ENCODE results near the gene CACNB2. TPM values are rescaled to one million over a fixed set of nuclear protein-coding genes. Genes with fewer than 3 reads are reported as not detected.
A peak's percentile ranks its signal among the peaks of the same experiment; 100 is the strongest.

Gene CACNB2
- total RNA-seq, 1 experiment from 2014 or later: 34.1 TPM

- Histone ChIP-seq H3K36me3 (ENCODE audit: insufficient read depth, low read length, poor library complexity, severe bottlenecking) (no peaks in the 10 kb centered on the region), H3K4me3 (ENCODE audit: low read depth, low read length, poor library complexity, severe bottlenecking) (no peak overlapping the region), H3K27me3 (replicated peaks; ENCODE audit: insufficient read depth, low read depth, low read length, poor library complexity) (no peaks in the 10 kb centered on the region), H3K4me1 (ENCODE audit: insufficient read depth, low read length, poor library complexity, severe bottlenecking) (peaks cover 25% of the 10 kb centered on the region), H3K27ac (ENCODE audit: low read depth, low read length, poor library complexity, severe bottlenecking) (no peak overlapping the region), H3K9me3 (ENCODE audit: low read depth, low read length, poor library complexity, severe bottlenecking) (peaks cover 3% of the 10 kb centered on the region)
- no peak for DNase-seq (ENCODE audit: low spot score)
- intact Hi-C loops (cut with micrococcal nuclease; ENCODE audit: unreplicated experiment): no loop called here
- no peak for TF ChIP-seq EZH2 (IDR thresholded peaks at IDR 0.05; ENCODE audit: borderline replicate concordance, low read depth, low read length, poor library complexity, severe bottlenecking)
- TF ChIP-seq, protein P1, sequence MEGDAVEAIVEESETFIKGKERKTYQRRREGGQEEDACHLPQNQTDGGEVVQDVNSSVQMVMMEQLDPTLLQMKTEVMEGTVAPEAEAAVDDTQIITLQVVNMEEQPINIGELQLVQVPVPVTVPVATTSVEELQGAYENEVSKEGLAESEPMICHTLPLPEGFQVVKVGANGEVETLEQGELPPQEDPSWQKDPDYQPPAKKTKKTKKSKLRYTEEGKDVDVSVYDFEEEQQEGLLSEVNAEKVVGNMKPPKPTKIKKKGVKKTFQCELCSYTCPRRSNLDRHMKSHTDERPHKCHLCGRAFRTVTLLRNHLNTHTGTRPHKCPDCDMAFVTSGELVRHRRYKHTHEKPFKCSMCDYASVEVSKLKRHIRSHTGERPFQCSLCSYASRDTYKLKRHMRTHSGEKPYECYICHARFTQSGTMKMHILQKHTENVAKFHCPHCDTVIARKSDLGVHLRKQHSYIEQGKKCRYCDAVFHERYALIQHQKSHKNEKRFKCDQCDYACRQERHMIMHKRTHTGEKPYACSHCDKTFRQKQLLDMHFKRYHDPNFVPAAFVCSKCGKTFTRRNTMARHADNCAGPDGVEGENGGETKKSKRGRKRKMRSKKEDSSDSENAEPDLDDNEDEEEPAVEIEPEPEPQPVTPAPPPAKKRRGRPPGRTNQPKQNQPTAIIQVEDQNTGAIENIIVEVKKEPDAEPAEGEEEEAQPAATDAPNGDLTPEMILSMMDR (conservative IDR thresholded peaks at IDR 0.05; ENCODE audit: low read depth, low read length): no peak
- ChIA-PET CTCF (no interaction called here), POLR2A (ENCODE audit: low non-redundant PET) (no interaction called here)
- no TSS peak for BruUV-seq (replicated peaks)
Measured at GRCh38 chr10:18133046-18133445, 7.2 kb upstream of the CACNB2 start.

DNA sequence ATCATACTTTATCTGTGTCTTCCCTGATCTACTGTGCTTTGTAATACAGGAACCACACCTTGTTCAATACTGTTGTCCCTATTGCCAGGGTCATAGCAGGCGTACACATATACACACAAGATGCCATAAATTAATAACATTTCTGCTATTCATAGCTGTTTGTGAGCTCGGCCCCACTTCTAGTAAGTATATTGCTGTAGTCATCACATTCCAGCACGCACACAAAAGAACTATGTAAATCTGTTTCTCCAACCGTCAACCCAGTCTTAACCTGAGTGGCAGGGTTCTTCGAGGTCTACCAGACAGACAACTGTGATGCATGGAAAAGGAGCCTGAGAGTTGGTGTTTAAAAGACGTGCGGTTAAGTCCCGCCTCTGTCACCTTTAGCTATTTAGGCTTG lies 5.7 kb upstream of the CACNB2 start:
- ChIA-PET POLR2A (ENCODE audit: low non-redundant PET) (interaction anchor here (0.7 kb wide), 1 partner anchor 18 kb away, joined by 3 read pairs; no protein-coding TSS in a partner anchor), CTCF (no interaction called here)
- Histone ChIP-seq H3K4me1 (ENCODE audit: insufficient read depth, low read length, poor library complexity, severe bottlenecking) (peaks cover 28% of the 10 kb centered on the region), H3K27me3 (replicated peaks; ENCODE audit: insufficient read depth, low read depth, low read length, poor library complexity) (no peaks in the 10 kb centered on the region), H3K36me3 (ENCODE audit: insufficient read depth, low read length, poor library complexity, severe bottlenecking) (no peaks in the 10 kb centered on the region), H3K27ac (ENCODE audit: low read depth, low read length, poor library complexity, severe bottlenecking) (peak overlapping the region; percentile 88), H3K9me3 (ENCODE audit: low read depth, low read length, poor library complexity, severe bottlenecking) (peaks cover 5% of the 10 kb centered on the region), H3K4me3 (ENCODE audit: low read depth, low read length, poor library complexity, severe bottlenecking) (no peak overlapping the region)
- TF ChIP-seq, protein P1 (conservative IDR thresholded peaks at IDR 0.05; ENCODE audit: low read depth, low read length): no peak
- TF ChIP-seq EZH2 (IDR thresholded peaks at IDR 0.05; ENCODE audit: borderline replicate concordance, low read depth, low read length, poor library complexity, severe bottlenecking): no peak
- intact Hi-C loops (cut with micrococcal nuclease; ENCODE audit: unreplicated experiment): no loop called here
- BruUV-seq (replicated peaks): no TSS peak
- DNase-seq (ENCODE audit: low spot score): no peak

- intact Hi-C loops (cut with micrococcal nuclease; ENCODE audit: unreplicated experiment): no loop called here
- Histone ChIP-seq H3K9me3 (ENCODE audit: low read depth, low read length, poor library complexity, severe bottlenecking) (peaks cover 5% of the 10 kb centered on the region), H3K36me3 (ENCODE audit: insufficient read depth, low read length, poor library complexity, severe bottlenecking) (no peaks in the 10 kb centered on the region), H3K27me3 (replicated peaks; ENCODE audit: insufficient read depth, low read depth, low read length, poor library complexity) (no peaks in the 10 kb centered on the region), H3K4me3 (ENCODE audit: low read depth, low read length, poor library complexity, severe bottlenecking) (no peak overlapping the region), H3K4me1 (ENCODE audit: insufficient read depth, low read length, poor library complexity, severe bottlenecking) (peaks cover 31% of the 10 kb centered on the region), H3K27ac (ENCODE audit: low read depth, low read length, poor library complexity, severe bottlenecking) (peak overlapping the region; percentile 88)
- no TSS peak for BruUV-seq (replicated peaks)
- TF ChIP-seq EZH2 (IDR thresholded peaks at IDR 0.05; ENCODE audit: borderline replicate concordance, low read depth, low read length, poor library complexity, severe bottlenecking): no peak
- TF ChIP-seq, protein P1 (conservative IDR thresholded peaks at IDR 0.05; ENCODE audit: low read depth, low read length): no peak
- no peak for DNase-seq (ENCODE audit: low spot score)
- ChIA-PET CTCF (no interaction called here), POLR2A (ENCODE audit: low non-redundant PET) (interaction anchor here (0.7 kb wide), 1 partner anchor 18 kb away, joined by 3 read pairs; no protein-coding TSS in a partner anchor)
Measured at GRCh38 chr10:18134921-18135320, 5.3 kb upstream of the CACNB2 start.
